HG02870 (cell line): ENCODE results near the gene C4orf17.

Experiments
- ATAC-seq: cut with Tn5 transposase; IDR thresholded peaks from one replicate; pipeline ENCODE4 v1.9.1; 2021; ENCODE audit warnings: mild to moderate bottlenecking, moderate library complexity; ENCODE audit not compliant: unreplicated experiment

The C4orf17 gene

GRCh38 chr4:99536848-99537247 lies 26.0 kb downstream of the C4orf17 start:
- no peak for ATAC-seq

DNA sequence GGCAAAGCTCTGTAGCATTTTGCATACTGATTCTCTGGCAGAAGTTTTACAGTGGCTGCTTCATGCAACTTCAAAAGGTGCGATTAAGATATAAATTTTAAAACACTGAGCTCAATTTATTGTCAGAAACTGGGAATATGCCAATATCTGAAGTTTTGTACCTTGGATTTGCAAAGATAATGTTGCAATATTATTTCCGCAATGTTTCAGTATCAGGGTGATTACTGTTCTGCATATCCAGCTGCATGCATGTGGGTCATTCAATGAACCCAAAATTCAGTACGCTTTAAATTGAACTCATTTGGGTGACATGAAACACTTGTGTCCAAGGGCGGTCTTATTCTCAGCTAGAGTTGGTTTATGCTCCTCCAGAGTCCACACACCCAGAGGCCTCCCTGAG lies 26.9 kb downstream of the C4orf17 start:
- ATAC-seq, result no peak

- ATAC-seq, result no peak
Measured at GRCh38 chr4:99540277-99540939, 29.6 kb downstream of the C4orf17 start.

DNA sequence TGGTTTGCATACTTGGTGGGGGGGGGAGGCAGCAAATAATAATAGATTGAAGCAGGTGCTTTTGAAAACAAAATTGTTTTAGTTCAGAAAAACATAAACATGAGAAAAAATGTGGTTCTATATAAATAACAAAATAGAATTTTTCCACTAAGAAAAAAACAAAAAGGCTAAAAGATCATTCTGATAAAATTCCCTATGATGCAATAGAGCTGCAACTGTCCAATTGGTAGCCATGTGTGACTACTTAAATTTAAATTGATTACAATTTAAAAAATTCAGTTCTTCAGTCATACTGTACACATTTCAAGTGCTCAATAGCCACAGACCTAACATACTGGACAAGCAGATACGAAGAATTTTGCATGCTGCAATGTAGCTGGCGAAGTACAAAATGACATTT lies 42.1 kb downstream of the C4orf17 start:
- ATAC-seq, result no peak

DNA sequence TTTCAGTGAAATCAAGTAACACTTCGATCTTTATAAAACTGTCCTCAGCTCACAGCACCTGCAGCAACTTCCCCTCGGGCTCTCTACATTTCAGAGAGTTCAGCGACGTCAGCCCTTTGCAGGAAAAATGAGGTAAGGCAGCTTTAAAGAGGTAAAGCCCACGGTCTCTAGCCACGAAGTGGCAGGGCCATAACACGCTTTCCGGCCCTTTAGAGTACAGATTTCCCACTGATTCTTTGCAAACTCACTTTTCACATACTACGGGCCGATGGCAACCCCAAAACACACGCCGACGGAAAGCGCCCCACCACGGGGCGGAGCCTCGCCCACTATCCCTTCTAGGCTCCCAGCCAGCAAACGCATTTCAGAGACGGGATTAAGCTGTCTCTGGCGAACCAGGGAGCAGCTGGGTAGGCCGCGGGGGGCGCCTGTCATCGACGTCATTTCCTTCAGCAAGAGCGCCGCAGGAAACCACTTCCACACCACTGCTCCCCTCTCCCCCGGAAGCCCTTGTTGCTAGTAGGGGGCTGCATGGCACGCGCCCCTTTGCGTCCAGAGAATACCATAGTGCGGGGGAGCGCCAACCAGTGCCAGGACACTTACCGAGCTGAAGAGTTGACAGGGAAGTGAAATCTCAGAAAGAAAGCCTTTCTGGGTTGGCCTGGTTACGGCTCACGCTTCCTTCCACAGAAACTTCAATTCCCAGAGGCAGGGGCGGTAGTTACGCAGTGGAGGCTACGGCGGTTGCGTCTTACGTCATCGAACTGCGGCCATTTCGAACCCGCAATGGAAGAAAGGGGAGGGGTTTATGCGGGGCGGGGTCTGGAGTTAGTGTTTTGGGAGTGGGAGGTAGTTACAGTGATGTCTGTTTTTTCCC lies 52.7 kb downstream of the C4orf17 start, which contains the start of gene TRMT10A:
TRMT10A (minus strand) TSS at position 730 of the 877 bp plus-strand sequence. CDS start 4,701 bp downstream, outside the sequence.
- ATAC-seq, result peak; percentile 95

- no peak for ATAC-seq
Measured at GRCh38 chr4:99564921-99565320, 54.1 kb downstream of the C4orf17 start.

- ATAC-seq, result no peak
Measured at GRCh38 chr4:99571883-99572282, 61.1 kb downstream of the C4orf17 start.

- no peak for ATAC-seq
Measured at GRCh38 chr4:99572527-99573240, 61.9 kb downstream of the C4orf17 start.

DNA sequence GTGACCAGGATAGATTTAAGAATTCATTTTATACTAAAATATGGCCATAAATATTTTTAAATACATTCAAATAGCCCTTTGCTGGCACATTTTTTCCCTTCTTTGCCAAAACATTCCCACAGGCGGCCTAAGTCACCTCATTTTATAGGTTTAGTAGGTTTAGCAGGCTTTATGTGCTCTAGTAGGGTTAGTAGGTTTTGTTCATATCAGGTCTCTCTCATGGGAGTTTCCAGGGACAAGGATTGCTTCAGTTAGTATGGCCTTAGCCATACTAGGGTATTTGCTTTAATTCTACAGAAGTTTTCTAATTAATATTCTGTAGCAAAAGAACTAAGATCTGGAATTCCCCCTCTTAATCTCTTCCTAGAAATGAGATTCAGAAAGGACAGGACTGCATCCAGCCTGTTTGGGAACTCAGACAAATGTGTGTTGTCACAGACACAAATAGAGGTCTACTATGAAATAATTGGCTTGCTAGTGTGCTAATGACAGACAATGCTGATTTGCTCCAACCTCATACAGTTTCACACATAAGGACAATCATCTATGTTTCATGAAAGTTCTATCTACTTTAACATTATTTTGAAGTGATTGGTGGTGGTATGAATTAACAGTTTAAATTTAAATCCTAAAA lies 63.0 kb downstream of the C4orf17 start:
- no peak for ATAC-seq

DNA sequence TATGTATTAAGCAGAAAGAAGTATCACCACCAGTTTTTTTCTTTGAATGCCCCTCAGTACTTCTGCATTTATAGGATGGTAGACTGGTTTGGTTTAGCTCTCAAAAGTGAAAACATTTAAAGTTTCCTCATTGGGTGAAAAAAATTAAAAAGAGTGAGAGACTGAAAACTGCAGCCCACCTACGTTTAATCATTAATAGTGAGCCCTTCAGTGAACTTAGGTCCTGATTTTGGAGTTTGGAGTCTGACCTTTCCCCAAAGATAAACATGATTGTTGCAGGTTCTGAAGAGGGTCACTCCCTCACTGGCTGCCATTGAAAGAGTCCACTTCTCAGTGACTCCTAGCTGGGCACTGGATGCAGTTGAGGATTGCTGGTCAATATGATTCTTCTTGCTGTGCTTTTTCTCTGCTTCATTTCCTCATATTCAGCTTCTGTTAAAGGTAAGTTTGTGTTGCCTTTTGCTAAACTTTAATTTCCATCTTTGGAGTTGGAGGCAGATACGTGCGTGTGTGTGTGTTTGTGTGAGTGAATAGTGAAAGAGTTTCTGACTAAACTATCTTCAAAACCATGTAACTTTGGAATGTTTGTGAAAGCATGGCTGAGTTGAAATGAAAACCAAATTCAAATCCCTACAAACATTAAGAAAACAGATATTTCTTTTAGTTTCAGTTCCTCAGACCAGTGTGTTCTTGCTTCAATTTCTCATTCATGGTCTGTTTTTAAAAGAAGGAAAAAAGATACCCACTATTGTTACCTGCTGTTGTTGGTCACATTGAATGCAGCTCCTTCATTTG lies 63.9 kb downstream of the C4orf17 start, which contains the start of gene MTTP:
MTTP (plus strand) TSS at position 295 of the 795 bp plus-strand sequence; CDS start at position 381, 86 bp downstream.
- peak; percentile 87 for ATAC-seq

- ATAC-seq, result no peak
Measured at GRCh38 chr4:99578714-99579113, 67.9 kb downstream of the C4orf17 start.

GRCh38 chr4:99585516-99585915 lies 74.7 kb downstream of the C4orf17 start:
- no peak for ATAC-seq

DNA sequence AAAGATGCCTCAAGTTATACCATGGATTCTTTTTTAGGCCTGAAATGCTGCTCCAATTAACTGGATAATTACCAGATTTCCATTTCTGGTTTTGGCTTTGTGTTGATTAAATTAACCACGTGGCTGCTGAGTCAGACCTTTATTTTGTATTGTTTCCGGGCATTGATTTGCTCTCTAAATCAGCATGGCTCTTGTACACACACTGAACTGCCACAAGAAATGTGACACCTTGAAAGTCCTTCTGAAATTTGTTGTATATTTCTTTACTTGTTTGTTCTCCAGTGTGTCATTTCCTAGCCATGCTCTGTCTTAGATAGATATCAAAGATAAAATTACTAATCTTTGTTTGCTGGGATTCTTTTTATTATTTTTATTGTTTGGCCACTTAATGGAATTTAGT lies 75.5 kb downstream of the C4orf17 start:
- no peak for ATAC-seq

- ATAC-seq, result no peak
Measured at GRCh38 chr4:99586797-99587196, 76.0 kb downstream of the C4orf17 start.

- no peak for ATAC-seq
Measured at GRCh38 chr4:99587309-99587708, 76.5 kb downstream of the C4orf17 start.

- ATAC-seq, result no peak
Measured at GRCh38 chr4:99587803-99588202, 77.0 kb downstream of the C4orf17 start.

GRCh38 chr4:99591757-99592156 lies 80.9 kb downstream of the C4orf17 start:
- ATAC-seq, result no peak
